Activated naive CD4-positive, alpha-beta T cell treated with anti-CD3 and anti-CD28 coated beads, Interleukin-2, amount 10 ng/mL, durations not matched to agents 7 days and 5 days (primary cell): ENCODE measurements around the gene NEK11.

Experiments used
- CTCF ChIA-PET: fragments of 350-600 bp; sonication (Branson Sonifier 250); formaldehyde crosslinking; loops from one replicate; lab custom pipeline; 2021; ENCODE audit warnings: antibody characterized with exemption; lab: Charles Lee
- DNase-seq: peaks from one replicate; pipeline ENCODE4 v3.0.0-alpha.2; 2020
- H3K27ac Mint-ChIP-seq: one replicate; pipeline ENCODE4 v1.8.0; 2021; ENCODE audit warnings: mild to moderate bottlenecking, moderate library complexity, mixed read lengths
- H3K27me3 Mint-ChIP-seq: one replicate; pipeline ENCODE4 v1.8.0; 2021; ENCODE audit warnings: mild to moderate bottlenecking, mixed read lengths
- H3K36me3 Mint-ChIP-seq: one replicate; pipeline ENCODE4 v1.8.0; 2021; ENCODE audit warnings: mixed read lengths
- H3K4me1 Mint-ChIP-seq: one replicate; pipeline ENCODE4 v1.8.0; 2021; ENCODE audit warnings: mixed read lengths
- H3K4me3 Mint-ChIP-seq: one replicate; pipeline ENCODE4 v1.8.0; 2021; ENCODE audit warnings: mild to moderate bottlenecking, moderate library complexity, mixed read lengths
- H3K9me3 Mint-ChIP-seq: one replicate; pipeline ENCODE4 v1.8.0; 2021; ENCODE audit warnings: mixed read lengths

Gene NEK11

DNA sequence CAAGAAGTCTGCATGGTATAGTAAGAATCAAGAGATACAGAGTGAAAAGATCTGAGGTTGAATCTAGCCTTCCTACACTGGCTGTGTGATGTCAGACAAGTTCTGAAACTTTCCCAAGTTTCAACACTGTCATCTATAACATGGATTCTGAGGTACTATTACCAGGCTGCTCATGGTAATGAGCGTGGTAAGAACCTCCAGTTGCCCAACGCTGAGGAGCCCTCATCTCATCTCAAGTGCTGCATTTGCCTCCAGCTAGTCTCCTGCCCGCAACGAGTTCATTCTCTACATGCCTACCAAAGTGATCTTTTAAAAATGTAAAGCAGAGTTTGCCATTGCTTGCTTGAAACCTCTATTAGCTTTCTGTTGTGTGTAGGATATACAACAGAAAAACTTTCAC, 168.1 kb downstream of the NEK11 start:
- no peak overlapping the region for H3K27ac Mint-ChIP-seq
- H3K9me3 Mint-ChIP-seq = peaks cover 3% of the 10 kb centered on the region
- H3K36me3 Mint-ChIP-seq = no peaks in the 10 kb centered on the region
- no peaks in the 10 kb centered on the region for H3K27me3 Mint-ChIP-seq
- DNase-seq = no peak
- CTCF ChIA-PET = no interaction called here
- no peaks in the 10 kb centered on the region for H3K4me1 Mint-ChIP-seq
- no peak overlapping the region for H3K4me3 Mint-ChIP-seq

DNA sequence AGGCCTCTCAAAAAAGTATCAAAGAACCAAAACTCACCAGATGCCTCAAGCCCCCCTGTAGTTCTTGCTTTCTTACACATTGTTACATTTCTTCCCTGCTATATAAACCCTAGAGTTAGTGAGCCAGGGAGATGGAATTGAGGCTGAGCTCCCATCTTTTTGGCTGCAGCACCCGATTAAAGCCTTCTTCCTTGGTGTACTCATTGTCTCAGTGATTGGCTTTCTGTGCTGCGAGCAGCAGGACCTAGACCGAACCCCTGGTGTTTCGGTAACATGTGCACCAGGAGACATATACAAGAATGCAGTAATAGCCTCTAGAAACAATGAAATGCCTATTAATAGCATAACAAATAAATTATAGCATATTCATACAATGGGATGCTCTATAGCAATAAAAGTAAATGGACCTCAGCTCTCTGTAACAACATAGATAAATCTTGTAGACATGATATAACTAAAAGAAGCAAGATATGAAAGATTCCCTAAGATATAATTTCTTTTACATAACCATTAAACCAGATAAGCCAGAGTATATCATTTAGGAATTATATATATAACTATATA, 174.0 kb downstream of the NEK11 start:
- Mint-ChIP-seq H3K27ac (no peak overlapping the region), H3K27me3 (no peaks in the 10 kb centered on the region), H3K36me3 (no peaks in the 10 kb centered on the region), H3K9me3 (peaks cover 15% of the 10 kb centered on the region), H3K4me1 (no peaks in the 10 kb centered on the region), H3K4me3 (no peak overlapping the region)
- CTCF ChIA-PET = no interaction called here
- no peak for DNase-seq

GRCh38 chr3:131216330-131216729, 189.7 kb downstream of the NEK11 start:
- Mint-ChIP-seq H3K9me3 (no peaks in the 10 kb centered on the region), H3K4me1 (no peaks in the 10 kb centered on the region), H3K27ac (no peak overlapping the region), H3K36me3 (no peaks in the 10 kb centered on the region), H3K4me3 (no peak overlapping the region), H3K27me3 (no peaks in the 10 kb centered on the region)
- CTCF ChIA-PET = no interaction called here
- DNase-seq = no peak

GRCh38 chr3:131216801-131217200, 190.1 kb downstream of the NEK11 start:
- Mint-ChIP-seq H3K4me1 (no peaks in the 10 kb centered on the region), H3K9me3 (no peaks in the 10 kb centered on the region), H3K27me3 (no peaks in the 10 kb centered on the region), H3K27ac (no peak overlapping the region), H3K4me3 (no peak overlapping the region), H3K36me3 (no peaks in the 10 kb centered on the region)
- DNase-seq = no peak
- CTCF ChIA-PET = no interaction called here

GRCh38 chr3:131217296-131217741, 190.6 kb downstream of the NEK11 start:
- Mint-ChIP-seq H3K27me3 (no peaks in the 10 kb centered on the region), H3K4me1 (no peaks in the 10 kb centered on the region), H3K9me3 (no peaks in the 10 kb centered on the region), H3K27ac (no peak overlapping the region), H3K4me3 (no peak overlapping the region), H3K36me3 (no peaks in the 10 kb centered on the region)
- CTCF ChIA-PET = no interaction called here
- DNase-seq = no peak

DNA sequence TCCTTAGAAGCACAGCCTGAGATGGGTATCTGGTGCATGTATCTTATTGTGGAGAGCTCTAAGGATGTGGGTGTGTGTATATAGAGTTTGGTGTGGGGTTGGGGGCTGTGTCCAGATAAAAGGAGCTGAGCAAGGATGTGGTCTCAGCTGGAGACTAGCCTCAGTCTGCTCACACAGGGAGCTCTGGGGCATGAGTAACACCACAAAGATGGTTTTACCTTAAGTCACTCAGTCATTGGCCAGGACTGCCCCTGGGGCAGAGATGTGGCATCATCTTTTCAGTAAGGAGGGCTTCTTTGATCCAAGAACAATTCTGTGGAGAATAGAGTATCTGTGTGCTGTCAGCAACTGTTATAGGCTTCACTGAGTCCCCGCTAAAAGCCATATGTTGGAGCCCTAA, 191.5 kb downstream of the NEK11 start:
- H3K27ac Mint-ChIP-seq = no peak overlapping the region
- no peaks in the 10 kb centered on the region for H3K36me3 Mint-ChIP-seq
- CTCF ChIA-PET = no interaction called here
- no peaks in the 10 kb centered on the region for H3K9me3 Mint-ChIP-seq
- no peak for DNase-seq
- H3K4me1 Mint-ChIP-seq = no peaks in the 10 kb centered on the region
- H3K4me3 Mint-ChIP-seq = no peak overlapping the region
- H3K27me3 Mint-ChIP-seq = no peaks in the 10 kb centered on the region

DNA sequence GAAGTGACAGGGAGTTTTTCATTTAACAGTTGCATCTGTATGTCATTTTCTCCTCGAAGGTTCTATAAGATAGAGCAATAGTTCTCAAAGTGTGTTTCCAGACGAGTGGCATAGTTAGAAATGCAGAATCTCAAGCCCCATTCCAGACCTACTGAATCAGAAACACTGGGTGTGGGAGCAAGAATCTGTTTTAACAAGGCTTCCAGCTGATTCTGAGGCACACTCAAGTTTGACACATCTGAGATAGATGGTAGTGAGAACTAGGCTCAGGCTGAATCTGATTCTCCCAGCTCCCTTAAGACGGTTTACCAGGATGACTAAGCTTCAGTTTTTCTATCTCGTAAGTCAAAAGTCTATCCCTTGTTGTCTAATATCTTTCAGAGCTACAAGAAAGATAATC, 195.1 kb downstream of the NEK11 start:
- CTCF ChIA-PET = interaction anchor here (1.3 kb wide), 1 partner anchor 63 kb away, joined by 3 read pairs; no protein-coding TSS in a partner anchor
- Mint-ChIP-seq H3K36me3 (no peaks in the 10 kb centered on the region), H3K27me3 (no peaks in the 10 kb centered on the region), H3K27ac (no peak overlapping the region), H3K9me3 (no peaks in the 10 kb centered on the region), H3K4me1 (no peaks in the 10 kb centered on the region), H3K4me3 (no peak overlapping the region)
- DNase-seq = no peak

DNA sequence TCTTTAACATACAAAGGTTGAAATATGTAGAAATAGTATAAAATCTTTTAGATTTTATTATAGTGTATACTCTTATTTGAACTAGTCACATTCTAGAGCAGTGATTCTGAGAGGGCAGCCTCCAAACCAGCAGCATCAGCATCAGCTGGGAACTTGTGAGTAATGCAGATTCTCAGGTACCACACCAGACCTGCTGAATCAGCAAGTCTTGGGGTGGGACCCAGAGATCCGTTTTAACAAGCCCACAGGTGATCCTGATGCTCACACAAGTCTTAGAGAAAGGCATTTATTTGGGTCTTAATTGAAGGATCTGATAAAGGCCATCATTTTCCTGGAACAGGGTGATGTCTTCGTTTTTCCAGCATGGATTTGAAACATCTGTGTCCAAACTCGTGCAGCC, 195.9 kb downstream of the NEK11 start:
- no peak for DNase-seq
- Mint-ChIP-seq H3K36me3 (no peaks in the 10 kb centered on the region), H3K27ac (no peak overlapping the region), H3K9me3 (no peaks in the 10 kb centered on the region), H3K4me1 (no peaks in the 10 kb centered on the region), H3K27me3 (no peaks in the 10 kb centered on the region), H3K4me3 (no peak overlapping the region)
- CTCF ChIA-PET = interaction anchor here (1.3 kb wide), 1 partner anchor 64 kb away, joined by 3 read pairs; no protein-coding TSS in a partner anchor

DNA sequence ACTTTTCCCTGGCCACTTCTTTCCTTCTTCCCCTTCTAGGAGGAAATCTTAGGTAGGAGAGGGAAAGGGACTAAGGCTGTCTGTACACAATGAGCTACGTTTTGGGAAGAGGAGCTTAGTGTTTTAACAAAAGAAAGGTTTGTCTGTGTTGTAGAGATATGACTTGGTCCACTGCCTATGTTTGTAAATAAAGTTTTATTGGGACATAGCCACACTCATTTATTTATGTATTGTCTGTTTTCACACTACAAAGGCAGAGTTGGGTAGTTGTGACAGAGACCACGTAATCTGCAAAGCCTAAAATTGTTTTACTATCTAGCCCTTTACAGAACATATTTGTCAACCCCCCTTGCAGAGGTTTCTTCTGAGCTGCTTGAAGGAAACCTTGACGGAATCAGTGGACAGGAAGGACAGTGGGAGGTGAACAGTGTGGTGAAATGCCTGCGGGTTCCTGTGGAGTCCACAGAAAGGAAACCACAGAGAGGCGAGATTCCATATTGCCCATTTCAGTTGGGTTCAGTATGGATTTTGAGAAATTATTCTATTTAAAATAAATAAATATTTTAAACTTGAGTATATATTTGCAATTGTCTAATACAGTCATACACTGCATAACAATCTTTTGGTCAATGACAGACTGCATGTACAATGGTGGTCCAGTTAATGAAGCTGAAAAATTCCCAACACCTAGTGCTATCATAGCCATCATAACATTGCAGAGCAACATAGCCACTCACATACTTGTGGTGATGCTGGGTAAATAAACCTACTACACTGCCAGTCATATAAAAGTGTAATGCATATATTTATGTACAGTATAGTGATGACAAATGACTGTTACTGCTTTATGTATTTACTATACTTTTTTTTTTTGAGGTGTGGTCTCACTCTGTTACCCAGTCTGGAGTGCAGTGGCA, 197.0 kb downstream of the NEK11 start:
- no peak overlapping the region for H3K27ac Mint-ChIP-seq
- no peaks in the 10 kb centered on the region for H3K9me3 Mint-ChIP-seq
- no peaks in the 10 kb centered on the region for H3K4me1 Mint-ChIP-seq
- H3K4me3 Mint-ChIP-seq = no peak overlapping the region
- CTCF ChIA-PET = no interaction called here
- H3K27me3 Mint-ChIP-seq = no peaks in the 10 kb centered on the region
- no peaks in the 10 kb centered on the region for H3K36me3 Mint-ChIP-seq
- no peak for DNase-seq

DNA sequence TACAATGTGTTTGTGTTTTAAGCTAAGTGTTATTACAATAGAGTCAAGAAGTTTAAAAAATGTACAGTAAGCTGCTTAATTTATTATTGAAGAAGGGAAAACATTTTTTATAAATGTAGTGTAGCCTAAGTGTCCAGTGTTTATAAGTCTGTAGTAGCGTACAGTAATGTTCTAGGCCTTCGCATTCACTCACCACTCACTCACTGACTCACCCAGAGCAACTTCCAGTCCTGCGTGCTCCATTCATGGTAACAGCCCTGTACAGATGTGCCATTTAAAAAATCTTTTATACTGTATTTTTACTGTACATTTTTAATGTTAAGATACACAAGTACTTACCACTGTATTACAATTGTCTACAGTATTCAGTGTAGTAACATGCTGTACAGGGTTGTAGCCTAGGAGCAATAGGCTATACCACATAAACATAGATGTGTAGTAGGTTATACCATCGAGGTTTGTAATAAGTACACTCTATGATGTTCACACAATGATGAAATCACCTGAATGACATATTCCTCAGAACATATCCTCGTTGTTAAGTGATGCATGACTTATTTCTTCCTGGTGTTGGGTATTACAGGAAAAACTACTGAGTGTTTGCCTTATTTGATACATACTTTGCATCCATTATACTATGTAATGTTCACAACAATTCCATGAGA, 198.3 kb downstream of the NEK11 start:
- CTCF ChIA-PET = no interaction called here
- Mint-ChIP-seq H3K4me3 (no peak overlapping the region), H3K9me3 (no peaks in the 10 kb centered on the region), H3K27ac (no peak overlapping the region), H3K4me1 (no peaks in the 10 kb centered on the region), H3K36me3 (no peaks in the 10 kb centered on the region), H3K27me3 (no peaks in the 10 kb centered on the region)
- DNase-seq = no peak

DNA sequence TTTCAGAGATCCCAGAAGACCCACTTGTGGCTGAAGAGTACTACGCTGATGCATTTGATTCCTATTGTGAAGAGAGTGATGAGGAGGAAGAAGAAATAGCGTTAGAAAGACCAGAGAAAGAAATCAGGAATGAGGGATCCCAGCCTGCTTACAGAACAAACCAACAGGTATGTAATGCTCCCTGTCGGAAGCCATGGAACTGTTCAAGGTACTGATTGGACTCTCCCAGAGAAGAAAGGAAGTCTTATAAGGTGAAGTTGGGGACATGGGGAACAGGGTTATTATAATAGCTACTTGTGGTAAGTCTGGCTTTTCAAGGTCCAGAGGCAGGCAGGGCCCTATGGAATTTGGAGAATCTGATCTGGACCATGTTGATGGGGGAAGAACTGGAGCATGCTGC, 201.8 kb downstream of the NEK11 start:
- Mint-ChIP-seq H3K36me3 (no peaks in the 10 kb centered on the region), H3K4me1 (no peaks in the 10 kb centered on the region), H3K27me3 (no peaks in the 10 kb centered on the region), H3K9me3 (no peaks in the 10 kb centered on the region), H3K27ac (no peak overlapping the region), H3K4me3 (no peak overlapping the region)
- CTCF ChIA-PET = no interaction called here
- no peak for DNase-seq

DNA sequence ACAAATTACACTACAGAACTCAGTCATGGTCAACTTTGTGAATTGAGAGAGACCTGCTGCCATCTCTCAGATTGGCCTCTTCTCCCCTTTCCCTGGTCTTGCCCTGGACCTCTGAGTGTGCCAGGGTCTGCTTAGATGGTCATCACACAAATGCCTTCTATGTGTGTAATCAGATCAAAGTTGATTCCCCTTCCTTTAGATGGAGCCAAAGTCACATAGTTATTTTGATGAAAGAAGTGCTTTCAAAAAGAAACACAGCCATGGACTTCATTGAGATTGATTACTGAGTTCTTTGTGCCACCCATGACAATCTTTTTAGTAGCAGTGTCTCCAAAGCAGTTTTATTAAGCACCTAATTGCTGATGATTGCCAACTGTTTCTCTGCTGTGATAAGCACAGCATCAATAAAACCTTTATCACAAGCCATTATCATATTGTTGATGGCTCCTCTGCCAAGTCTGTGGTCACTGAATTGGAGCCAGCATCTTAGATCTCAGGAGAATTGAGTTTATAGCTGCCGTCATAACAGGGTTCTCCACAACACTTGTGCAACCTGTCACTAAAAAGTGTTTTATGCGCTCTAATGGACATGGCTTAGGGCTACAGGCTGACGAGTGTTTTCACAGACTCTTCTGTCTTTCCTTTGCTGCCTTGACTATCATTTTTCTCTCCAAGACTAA, 205.2 kb downstream of the NEK11 start:
- Mint-ChIP-seq H3K9me3 (no peaks in the 10 kb centered on the region), H3K27ac (no peak overlapping the region), H3K36me3 (no peaks in the 10 kb centered on the region), H3K4me1 (no peaks in the 10 kb centered on the region), H3K27me3 (no peaks in the 10 kb centered on the region), H3K4me3 (no peak overlapping the region)
- no peak for DNase-seq
- CTCF ChIA-PET = no interaction called here

DNA sequence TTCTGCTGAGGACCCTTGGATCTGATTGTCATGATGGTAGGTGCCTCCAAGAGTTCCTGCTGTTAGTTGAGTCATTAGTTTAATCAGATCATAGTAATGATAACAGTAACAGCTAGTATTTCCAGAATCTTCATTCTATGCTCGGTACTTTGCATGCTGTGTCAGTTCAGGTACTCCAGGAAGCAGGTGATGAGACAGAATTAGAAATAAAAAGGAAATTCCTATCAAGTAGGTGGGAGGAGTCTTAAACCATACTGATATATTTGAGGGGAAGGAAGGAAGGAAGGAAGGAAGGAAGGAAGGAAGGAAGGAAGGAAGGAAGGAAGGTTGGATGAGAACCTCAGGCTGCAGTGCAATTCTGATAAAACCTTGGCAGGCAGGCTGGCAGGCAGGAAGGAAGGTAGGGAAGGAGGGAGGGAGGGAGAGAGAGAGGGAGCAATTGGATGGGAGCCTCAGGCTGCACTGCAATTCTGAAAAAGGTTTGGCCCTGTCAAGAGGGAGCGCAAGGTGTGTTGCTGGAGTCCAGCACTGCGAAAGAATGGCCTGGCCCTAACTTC, 206.1 kb downstream of the NEK11 start:
- H3K36me3 Mint-ChIP-seq = no peaks in the 10 kb centered on the region
- no peak overlapping the region for H3K27ac Mint-ChIP-seq
- CTCF ChIA-PET = no interaction called here
- no peak overlapping the region for H3K4me3 Mint-ChIP-seq
- no peaks in the 10 kb centered on the region for H3K4me1 Mint-ChIP-seq
- H3K27me3 Mint-ChIP-seq = no peaks in the 10 kb centered on the region
- H3K9me3 Mint-ChIP-seq = no peaks in the 10 kb centered on the region
- DNase-seq = no peak
